Endodermal cell (in vitro differentiated cells): ENCODE measurements around the gene FBXW11. TPM values are rescaled to one million over a fixed set of nuclear protein-coding genes. Genes with fewer than 3 reads are reported as not detected.

Source experiments
- DNase-seq: peaks from one replicate; pipeline ENCODE4 v3.0.0-alpha.2; 2017
- H3K27ac ChIP-seq: 2 replicates; pipeline ENCODE4 v1.5.1; 2013; ENCODE audit warnings: mild to moderate bottlenecking, low read depth, low read length, moderate library complexity
- H3K27me3 ChIP-seq: 2 replicates; pipeline ENCODE4 v1.6.1; 2013; ENCODE audit warnings: mild to moderate bottlenecking, low read length, moderate library complexity; ENCODE audit not compliant: insufficient read depth, control insufficient read depth, poor library complexity, severe bottlenecking
- H3K36me3 ChIP-seq: 2 replicates; pipeline ENCODE4 v1.7.0; 2013; ENCODE audit warnings: mild to moderate bottlenecking, low read length, moderate library complexity; ENCODE audit not compliant: control insufficient read depth, insufficient read depth
- H3K4me1 ChIP-seq: one replicate; pipeline ENCODE4 v1.7.0; 2013; ENCODE audit warnings: low read length; ENCODE audit not compliant: control insufficient read depth, insufficient read depth
- H3K4me3 ChIP-seq: 2 replicates; pipeline ENCODE4 v1.5.1; 2013; ENCODE audit warnings: mild to moderate bottlenecking, low read length, moderate library complexity
- H3K9ac ChIP-seq: 2 replicates; pipeline ENCODE4 v1.6.1; 2013; ENCODE audit warnings: mild to moderate bottlenecking, low read length, moderate library complexity; ENCODE audit not compliant: poor library complexity, severe bottlenecking; ENCODE audit errors: extremely low read depth
- H3K9me3 ChIP-seq: 2 replicates; pipeline ENCODE4 v1.6.1; 2013; ENCODE audit warnings: mild to moderate bottlenecking, low read length, moderate library complexity; ENCODE audit not compliant: control insufficient read depth
- H3K27ac Mint-ChIP-seq: 2 replicates; pipeline ENCODE4 v1.8.0; 2020; ENCODE audit warnings: mixed read lengths
- H3K27me3 Mint-ChIP-seq: 2 replicates; pipeline ENCODE4 v1.8.0; 2021; ENCODE audit warnings: mild to moderate bottlenecking, mixed read lengths; ENCODE audit not compliant: insufficient read depth
- H3K36me3 Mint-ChIP-seq: 2 replicates; pipeline ENCODE4 v1.8.0; 2020; ENCODE audit warnings: low read depth, mixed read lengths
- H3K4me1 Mint-ChIP-seq: 2 replicates; pipeline ENCODE4 v1.8.0; 2020; ENCODE audit warnings: mixed read lengths
- H3K4me3 Mint-ChIP-seq: 2 replicates; pipeline ENCODE4 v1.8.0; 2020; ENCODE audit warnings: mild to moderate bottlenecking, moderate library complexity, mixed read lengths
- H3K9me3 Mint-ChIP-seq: 2 replicates; pipeline ENCODE4 v1.8.0; 2020; ENCODE audit warnings: mild to moderate bottlenecking, mixed read lengths
- WGBS, 2 experiments: methylation state at CpG; one replicate each; pipeline versions ENCODE4 v1.1.5 to v1.1.7; 2013; ENCODE audit warnings: missing lambda C conversion rate in 2 of 2, mixed read lengths in 1 of 2; ENCODE audit not compliant: insufficient coverage in 1 of 2, insufficient read length in 1 of 2; 5-methylcytosine and 5-hydroxymethylcytosine counted together
- total RNA-seq, 2 donors: library from RNA; stranded (reverse); fragmentation: NEBNext Ultra II Directional in 1 of 2; extraction: Animal tissue kit (Norgen Biotek cat#: 25700) in 1 of 2; gene quantifications; 2 replicates in 1 of 2; 3 replicates in 1 of 2; pipeline ENCODE4 v1.2.1, GENCODE V29; 2021
- TF ChIP-seq, protein P1 (sequence below): fragments of 200-600 bp; sonication (generic); conservative IDR thresholded peaks from 2 replicates; pipeline ENCODE4 v1.5.0; 2021; ENCODE audit warnings: antibody characterized with exemption, mild to moderate bottlenecking

Gene FBXW11
- total RNA-seq, 2 donors from 2014 or later, result 42.2 to 49.4 TPM

DNA sequence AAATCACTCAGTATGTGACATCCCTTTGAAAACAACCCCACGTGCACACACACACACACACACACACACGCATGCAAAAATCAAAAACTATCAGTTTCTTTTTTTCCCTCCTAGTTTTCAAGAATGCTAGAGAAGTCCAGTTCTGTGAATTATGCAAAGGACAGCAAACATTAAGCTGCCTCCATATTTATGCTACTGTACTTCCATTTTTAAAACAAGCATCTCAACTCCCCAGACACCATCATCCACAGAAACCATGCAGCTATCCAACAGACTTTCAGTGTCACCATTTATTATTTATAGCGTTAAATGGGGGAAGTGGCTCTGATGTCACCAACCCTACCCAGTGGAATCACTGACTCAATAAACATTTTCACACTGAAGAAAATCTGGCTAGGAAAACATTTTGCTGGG lies 1.6 kb downstream of the FBXW11 start:
- Histone ChIP-seq H3K27ac (no peak overlapping the region), H3K9me3 (no peaks in the 10 kb centered on the region), H3K4me1 (peaks cover 21% of the 10 kb centered on the region), H3K4me3 (peak overlapping the region; percentile 98), H3K36me3 (no peaks in the 10 kb centered on the region), H3K27me3 (no peaks in the 10 kb centered on the region), H3K9ac (peak overlapping the region; percentile 89)
- WGBS, 2 experiments, result 38 to 60% methylated on average over 1 to 3 of the region's 3 CpGs
- no peaks in the 10 kb centered on the region for H3K9me3 Mint-ChIP-seq
- H3K4me1 Mint-ChIP-seq, result peaks cover 62% of the 10 kb centered on the region
- H3K27ac Mint-ChIP-seq, result peak overlapping the region; percentile 95
- H3K27me3 Mint-ChIP-seq, result no peaks in the 10 kb centered on the region
- peak overlapping the region; percentile 80 for H3K4me3 Mint-ChIP-seq
- H3K36me3 Mint-ChIP-seq, result no peaks in the 10 kb centered on the region
- TF ChIP-seq, protein P1, sequence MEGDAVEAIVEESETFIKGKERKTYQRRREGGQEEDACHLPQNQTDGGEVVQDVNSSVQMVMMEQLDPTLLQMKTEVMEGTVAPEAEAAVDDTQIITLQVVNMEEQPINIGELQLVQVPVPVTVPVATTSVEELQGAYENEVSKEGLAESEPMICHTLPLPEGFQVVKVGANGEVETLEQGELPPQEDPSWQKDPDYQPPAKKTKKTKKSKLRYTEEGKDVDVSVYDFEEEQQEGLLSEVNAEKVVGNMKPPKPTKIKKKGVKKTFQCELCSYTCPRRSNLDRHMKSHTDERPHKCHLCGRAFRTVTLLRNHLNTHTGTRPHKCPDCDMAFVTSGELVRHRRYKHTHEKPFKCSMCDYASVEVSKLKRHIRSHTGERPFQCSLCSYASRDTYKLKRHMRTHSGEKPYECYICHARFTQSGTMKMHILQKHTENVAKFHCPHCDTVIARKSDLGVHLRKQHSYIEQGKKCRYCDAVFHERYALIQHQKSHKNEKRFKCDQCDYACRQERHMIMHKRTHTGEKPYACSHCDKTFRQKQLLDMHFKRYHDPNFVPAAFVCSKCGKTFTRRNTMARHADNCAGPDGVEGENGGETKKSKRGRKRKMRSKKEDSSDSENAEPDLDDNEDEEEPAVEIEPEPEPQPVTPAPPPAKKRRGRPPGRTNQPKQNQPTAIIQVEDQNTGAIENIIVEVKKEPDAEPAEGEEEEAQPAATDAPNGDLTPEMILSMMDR, result no peak
- no peak for DNase-seq

DNA sequence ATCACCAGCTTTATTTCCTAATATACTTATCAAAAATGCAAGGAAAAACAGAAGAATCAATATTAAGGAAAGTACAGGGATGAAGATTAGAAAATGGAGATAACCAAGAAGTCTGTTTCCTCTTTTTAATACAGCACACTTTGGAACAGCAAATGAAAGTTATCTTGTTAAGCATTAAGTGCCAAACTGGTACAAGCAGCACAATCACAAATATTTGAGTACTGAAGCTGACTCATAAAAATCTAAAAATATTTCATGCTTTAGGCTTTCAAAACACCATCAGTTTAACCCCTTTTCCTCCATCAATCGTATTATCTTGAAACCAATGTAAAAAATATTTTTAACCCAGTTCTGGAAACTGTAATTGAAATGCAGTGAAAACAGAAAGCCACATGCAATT lies 2.7 kb downstream of the FBXW11 start:
- Mint-ChIP-seq H3K27me3 (no peaks in the 10 kb centered on the region), H3K4me3 (no peak overlapping the region), H3K9me3 (no peaks in the 10 kb centered on the region), H3K36me3 (no peaks in the 10 kb centered on the region), H3K4me1 (peaks cover 62% of the 10 kb centered on the region), H3K27ac (no peak overlapping the region)
- Histone ChIP-seq H3K4me1 (peaks cover 22% of the 10 kb centered on the region), H3K4me3 (peak overlapping the region; percentile 98), H3K9ac (no peak overlapping the region), H3K27me3 (no peaks in the 10 kb centered on the region), H3K36me3 (no peaks in the 10 kb centered on the region), H3K27ac (no peak overlapping the region), H3K9me3 (no peaks in the 10 kb centered on the region)
- DNase-seq, result no peak
- TF ChIP-seq, protein P1, result no peak
- WGBS, 2 experiments, result 87 to 92% methylated on average over 1 of the region's 1 CpG

DNA sequence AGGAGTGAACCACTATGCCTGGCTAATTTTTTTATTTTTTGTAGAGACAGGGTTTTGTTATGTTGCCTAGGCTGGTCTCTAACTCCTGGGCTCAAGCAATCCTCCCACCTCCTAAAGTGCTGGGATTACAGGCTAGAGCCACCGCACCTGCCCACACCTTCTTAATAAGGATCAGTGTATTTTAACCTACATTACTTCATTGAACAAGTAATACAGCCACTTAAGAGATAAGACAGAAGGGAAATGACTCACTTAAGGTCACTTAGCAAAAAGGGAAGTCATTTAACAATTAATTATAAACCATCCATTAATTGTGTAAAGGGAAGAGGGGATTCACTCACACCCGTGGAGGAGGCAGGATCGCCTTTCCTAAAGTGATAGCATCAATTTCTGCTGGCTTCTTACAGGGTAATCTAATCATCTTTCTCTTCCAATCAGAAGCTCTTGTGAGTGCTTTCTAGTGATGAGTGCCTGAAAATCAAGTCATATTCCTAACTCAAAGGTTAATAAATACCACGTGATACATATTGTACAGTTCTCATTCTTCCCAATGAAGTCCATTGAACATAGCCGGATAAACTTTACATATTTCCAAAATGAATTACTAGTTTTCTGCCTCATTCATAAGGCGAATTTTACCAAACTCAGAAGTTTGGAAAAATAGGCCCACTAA lies 3.5 kb downstream of the FBXW11 start:
- H3K27ac ChIP-seq, result no peak overlapping the region
- peak overlapping the region; percentile 42 for H3K27ac Mint-ChIP-seq
- H3K4me1 ChIP-seq, result peaks cover 16% of the 10 kb centered on the region
- H3K4me3 Mint-ChIP-seq, result no peak overlapping the region
- H3K9me3 Mint-ChIP-seq, result no peaks in the 10 kb centered on the region
- no peak for DNase-seq
- H3K36me3 ChIP-seq, result no peaks in the 10 kb centered on the region
- 86 to 87% methylated on average over 4 to 6 of the region's 6 CpGs for WGBS, 2 experiments
- H3K9me3 ChIP-seq, result no peaks in the 10 kb centered on the region
- TF ChIP-seq, protein P1, result no peak
- H3K27me3 ChIP-seq, result no peaks in the 10 kb centered on the region
- no peak overlapping the region for H3K9ac ChIP-seq
- peak overlapping the region; percentile 98 for H3K4me3 ChIP-seq
- peaks cover 58% of the 10 kb centered on the region for H3K4me1 Mint-ChIP-seq
- H3K27me3 Mint-ChIP-seq, result no peaks in the 10 kb centered on the region
- no peaks in the 10 kb centered on the region for H3K36me3 Mint-ChIP-seq
